WI38 (cell line): ENCODE data around the gene KRTAP4-4.
"Not testable (repeated sequence)": the region's sequence is repeated elsewhere in the genome, so short reads cannot be mapped to it uniquely, and the experiment has no call there.

Source experiments
- H3K4me3 ChIP-seq: 2 replicates; pipeline ENCODE4 v1.5.1; 2011; ENCODE audit warnings: low read depth, mild to moderate bottlenecking, control low read depth, low read length
- CTCF ChIP-seq: IDR thresholded peaks from 2 replicates; pipeline ENCODE4 v1.5.1; 2012; ENCODE audit warnings: low read depth, mild to moderate bottlenecking, control low read depth, low read length

Gene KRTAP4-4

GRCh38 chr17:41168121-41168520 lies 7.6 kb upstream of the KRTAP4-4 start, which contains the start of gene KRTAP4-3:
KRTAP4-3 (minus strand) TSS chr17:41168221; CDS start chr17:41168172, 49 bp downstream.
- TF ChIP-seq CTCF = no peak
- H3K4me3 ChIP-seq = no peak within 1 kb of the TSS

- no peak overlapping the region for H3K4me3 ChIP-seq
- no peak for TF ChIP-seq CTCF
Measured at GRCh38 chr17:41167561-41167960, 7.0 kb upstream of the KRTAP4-4 start.

- H3K4me3 ChIP-seq = no peak overlapping the region
- no peak for TF ChIP-seq CTCF
Measured at GRCh38 chr17:41163828-41164227, 3.3 kb upstream of the KRTAP4-4 start.

- H3K4me3 ChIP-seq = not testable (repeated sequence)
Measured at GRCh38 chr17:41160190-41160589, 358 bp downstream of the KRTAP4-4 start.

GRCh38 chr17:41153856-41154255 lies 6.7 kb downstream of the KRTAP4-4 start:
- no peak overlapping the region for H3K4me3 ChIP-seq
- no peak for TF ChIP-seq CTCF

- no peak overlapping the region for H3K4me3 ChIP-seq
- no peak for TF ChIP-seq CTCF
Measured at GRCh38 chr17:41151525-41151924, 9.0 kb downstream of the KRTAP4-4 start.

- no peak overlapping the region for H3K4me3 ChIP-seq
- TF ChIP-seq CTCF = no peak
Measured at GRCh38 chr17:41150026-41150425, 10.5 kb downstream of the KRTAP4-4 start.

GRCh38 chr17:41149652-41149985 lies 10.9 kb downstream of the KRTAP4-4 start, which contains the start of gene KRTAP4-5:
KRTAP4-5 (minus strand) TSS chr17:41149825; CDS start chr17:41149767, 58 bp downstream.
- no peak for TF ChIP-seq CTCF
- no peak within 1 kb of the TSS for H3K4me3 ChIP-seq

GRCh38 chr17:41148971-41149651 lies 11.4 kb downstream of the KRTAP4-4 start:
- H3K4me3 ChIP-seq = not testable (repeated sequence)
